HepG2 (cell line): ENCODE data around the gene CFI. TPM values are rescaled to one million over a fixed set of nuclear protein-coding genes. Genes with fewer than 3 reads are reported as not detected.

Experiments used
- ATAC-seq: fragments of 200-7000 bp; cut with Tn5 transposase; 3 replicates; pipeline ENCODE4 v1.9.1; 2020; ENCODE audit warnings: mild to moderate bottlenecking, moderate library complexity
- BruUV-seq: library from RNA; stranded (reverse); fragments of 400-500 nt; replicated peaks from 2 replicates; lab custom pipeline; 2021; lab: Mats Ljungman, UMichigan
- CTCF ChIA-PET: fragments of 300-600 bp; formaldehyde crosslinking; extraction: SDS; loops from one replicate; lab custom pipeline; 2021; ENCODE audit warnings: low total read pairs, inconsistent platforms, low intra/inter-chr PET ratio; lab: Yijun Ruan, JAX
- POLR2A ChIA-PET: fragments of 350-600 bp; sonication (Branson Sonifier 250); formaldehyde crosslinking; loops from one replicate; lab custom pipeline; 2020; ENCODE audit warnings: antibody characterized with exemption, inconsistent platforms; lab: Yijun Ruan, JAX
- DNase-seq: peaks from one replicate; pipeline ENCODE4 v3.0.0-alpha.2; 2015; ENCODE audit warnings: low spot score
- FAIRE-seq: peaks from 3 replicates; lab custom pipeline; 2011; peaks lifted over from hg19 to GRCh38; lab: Jason Lieb, UNC
- H2AFZ ChIP-seq: one replicate; pipeline ENCODE4 v1.6.1; 2011; ENCODE audit warnings: low read length, inconsistent platforms
- H3K27ac ChIP-seq: fragments of 300-600 bp; 3 replicates; pipeline ENCODE4 v1.8.0; 2011; ENCODE audit warnings: mixed run types, mild to moderate bottlenecking, mixed read lengths, low read length, inconsistent platforms; ENCODE audit not compliant: insufficient read depth; ENCODE audit errors: extremely low read length
- H3K27me3 ChIP-seq, 2 experiments: fragments of 200-600 bp in 1 of 2; 2 replicates in 1 of 2; 3 replicates in 1 of 2; pipeline versions ENCODE4 v1.6.0 to v1.8.0; 2011; ENCODE audit warnings: low read length in 2 of 2, mild to moderate bottlenecking in 2 of 2, moderate library complexity in 2 of 2, inconsistent platforms in 1 of 2; ENCODE audit not compliant: insufficient read depth in 2 of 2, control insufficient read depth in 1 of 2
- H3K36me3 ChIP-seq, 2 experiments: fragments of 200-600 bp in 1 of 2; replicated peaks in 1 of 2; 2 replicates in 1 of 2; 3 replicates in 1 of 2; pipeline versions ENCODE4 v1.5.1 to v1.8.0; 2011; ENCODE audit warnings: low read length in 2 of 2, inconsistent platforms in 1 of 2; ENCODE audit not compliant: insufficient read depth in 2 of 2, control insufficient read depth in 1 of 2
- H3K4me1 ChIP-seq: 2 replicates; pipeline ENCODE4 v1.5.1; 2012; ENCODE audit warnings: low read length, inconsistent platforms; ENCODE audit not compliant: insufficient read depth
- H3K4me2 ChIP-seq: 2 replicates; pipeline ENCODE4 v1.6.0; 2011; ENCODE audit warnings: low read depth, low read length, inconsistent platforms
- H3K4me3 ChIP-seq, 3 experiments: fragments of 200-600 bp in 1 of 3; sonication (generic), shearing (Covaris generic) in 1 of 3; replicated peaks in 1 of 3; 2 replicates each; pipeline ENCODE4 v1.5.1; 2011 to 2016; ENCODE audit warnings: low read length in 3 of 3, inconsistent platforms in 2 of 3, low read depth in 2 of 3, mild to moderate bottlenecking in 2 of 3, control low read depth in 1 of 3, mixed read lengths in 1 of 3; ENCODE audit not compliant: insufficient read depth in 1 of 3
- H3K79me2 ChIP-seq: one replicate; pipeline ENCODE4 v1.6.1; 2011; ENCODE audit warnings: low read length, inconsistent platforms; ENCODE audit not compliant: insufficient read depth
- H3K9ac ChIP-seq: 2 replicates; pipeline ENCODE4 v1.6.0; 2011; ENCODE audit warnings: mild to moderate bottlenecking, low read depth, low read length, inconsistent platforms; ENCODE audit not compliant: insufficient read depth
- H3K9me3 ChIP-seq: 2 replicates; pipeline ENCODE4 v1.5.1; 2012; ENCODE audit warnings: mild to moderate bottlenecking, low read length
- H4K20me1 ChIP-seq: 2 replicates; pipeline ENCODE4 v1.6.0; 2011; ENCODE audit warnings: inconsistent platforms, mild to moderate bottlenecking, low read length, moderate library complexity; ENCODE audit not compliant: insufficient read depth
- AKAP8 ChIP-seq: sonication (generic); formaldehyde crosslinking; IDR thresholded peaks from 2 replicates; pipeline ENCODE4 v1.5.1; 2020; ENCODE audit warnings: mild to moderate bottlenecking, missing genetic modification reagents
- CHD4 ChIP-seq: fragments of 200-600 bp; sonication (generic); IDR thresholded peaks from 2 replicates; pipeline ENCODE4 v1.7.0; 2017; ENCODE audit warnings: mild to moderate bottlenecking, low read length, borderline replicate concordance
- MAFF ChIP-seq: IDR thresholded peaks from 2 replicates; pipeline ENCODE4 v1.6.1; 2011; ENCODE audit warnings: low read depth, low read length, improper control_type of control experiment
- MAFK ChIP-seq, 2 experiments: IDR thresholded peaks in 1 of 2; conservative IDR thresholded peaks in 1 of 2; 2 replicates each; pipeline ENCODE4 v1.6.1; 2011; ENCODE audit warnings: improper control_type of control experiment in 2 of 2, low read length in 2 of 2
- MED8 ChIP-seq: sonication (generic); formaldehyde crosslinking; IDR thresholded peaks from 2 replicates; pipeline ENCODE4 v1.8.1; 2023; ENCODE audit warnings: mild to moderate bottlenecking, missing genetic modification reagents; ENCODE audit not compliant: insufficient replicate concordance
- MEIS1 ChIP-seq: sonication (generic); formaldehyde crosslinking; IDR thresholded peaks from 2 replicates; pipeline ENCODE4 v1.9.0; 2021; ENCODE audit warnings: mild to moderate bottlenecking, missing genetic modification reagents, moderate library complexity, borderline replicate concordance
- MTF1 ChIP-seq: sonication (generic); formaldehyde crosslinking; IDR thresholded peaks from 2 replicates; pipeline ENCODE4 v1.5.0; 2020; ENCODE audit warnings: missing genetic modification reagents
- XRCC5 ChIP-seq: fragments of 200-400 bp; formaldehyde crosslinking; optimal IDR thresholded peaks from 2 replicates; pipeline ENCODE3; 2017; ENCODE audit warnings: mild to moderate bottlenecking, low read length
- ZFP1 ChIP-seq: IDR thresholded peaks from 2 replicates; pipeline ENCODE4 v1.6.1; 2016
- ZNF101 ChIP-seq: sonication (generic); formaldehyde crosslinking; IDR thresholded peaks from 2 replicates; pipeline ENCODE4 v1.4.0; 2020; ENCODE audit warnings: mild to moderate bottlenecking, low read depth, missing genetic modification reagents, borderline replicate concordance
- WGBS: methylation state at CpG from one replicate; pipeline ENCODE4 v1.1.6; 2017; ENCODE audit warnings: low lambda C conversion rate; 5-methylcytosine and 5-hydroxymethylcytosine counted together
- in situ Hi-C: cut with HindIII; loops from 2 replicates; pipeline ENCODE4 v1.10.0; 2017; ENCODE audit warnings: low pct_unique_long_range_greater_than_20kb; ENCODE audit not compliant: extremely low pct_ligation_motif_present
- intact Hi-C: fragments of 100-400 bp; cut with micrococcal nuclease; formaldehyde crosslinking; loops from one replicate; pipeline ENCODE4 v1.10.0; 2022; ENCODE audit not compliant: unreplicated experiment
- polyA plus RNA-seq, 8 experiments: library from polyadenylated mRNA; depleted of rRNA in 3 of 8; stranded (reverse) in 7 of 8; unstranded in 1 of 8; fragments of >200 nt; fragmentation: Illumina TruSeq in 4 of 8; extraction: Trizol in 4 of 8; gene quantifications; 2 replicates each; pipeline versions ENCODE4 v1.2.1 to v1.2.3, GENCODE V29; 2011 to 2016; ENCODE audit warnings: low read depth in 4 of 8, missing spikeins in 1 of 8, mixed read lengths in 1 of 8; ENCODE audit not compliant: insufficient read depth in 1 of 8
- total RNA-seq, 5 experiments: library from RNA; depleted of rRNA; stranded (reverse); fragments of >200 nt; fragmentation: Illumina TruSeq; extraction: Trizol; gene quantifications; 2 replicates each; pipeline ENCODE4 v1.2.3, GENCODE V29; 2016; ENCODE audit warnings: low read depth in 1 of 5
- TF ChIP-seq, protein P1 (sequence below): sonication (generic); formaldehyde crosslinking; IDR thresholded peaks from 2 replicates; pipeline ENCODE4 v1.4.0; 2020; ENCODE audit warnings: missing genetic modification reagents

CFI gene
- total and polyA plus RNA-seq, 2 of the 13 experiments (the other 11 are each of a cell fraction or from before 2014, with no cell fraction given): 284 to 337 TPM

DNA sequence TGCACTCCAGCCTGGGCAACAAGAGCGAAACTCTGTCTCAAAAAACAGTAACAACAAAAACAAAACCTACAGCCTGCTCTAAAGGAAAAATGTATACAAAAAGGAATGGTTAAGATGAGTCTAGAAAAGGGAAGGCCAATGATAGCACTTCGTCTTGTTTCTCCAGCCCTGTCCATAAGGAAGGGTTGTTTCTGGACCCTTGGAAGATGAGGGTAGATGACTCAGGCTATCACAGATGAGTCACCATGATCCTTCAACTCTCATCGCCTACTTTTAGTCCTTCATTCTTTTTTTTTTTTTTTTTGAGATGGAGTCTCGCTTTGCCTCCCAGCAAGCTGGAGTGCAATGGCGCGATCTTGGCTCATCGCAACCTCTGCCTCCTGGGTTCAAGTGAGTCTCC lies 80.8 kb downstream of the CFI start (continued):
- TF ChIP-seq, protein P1, sequence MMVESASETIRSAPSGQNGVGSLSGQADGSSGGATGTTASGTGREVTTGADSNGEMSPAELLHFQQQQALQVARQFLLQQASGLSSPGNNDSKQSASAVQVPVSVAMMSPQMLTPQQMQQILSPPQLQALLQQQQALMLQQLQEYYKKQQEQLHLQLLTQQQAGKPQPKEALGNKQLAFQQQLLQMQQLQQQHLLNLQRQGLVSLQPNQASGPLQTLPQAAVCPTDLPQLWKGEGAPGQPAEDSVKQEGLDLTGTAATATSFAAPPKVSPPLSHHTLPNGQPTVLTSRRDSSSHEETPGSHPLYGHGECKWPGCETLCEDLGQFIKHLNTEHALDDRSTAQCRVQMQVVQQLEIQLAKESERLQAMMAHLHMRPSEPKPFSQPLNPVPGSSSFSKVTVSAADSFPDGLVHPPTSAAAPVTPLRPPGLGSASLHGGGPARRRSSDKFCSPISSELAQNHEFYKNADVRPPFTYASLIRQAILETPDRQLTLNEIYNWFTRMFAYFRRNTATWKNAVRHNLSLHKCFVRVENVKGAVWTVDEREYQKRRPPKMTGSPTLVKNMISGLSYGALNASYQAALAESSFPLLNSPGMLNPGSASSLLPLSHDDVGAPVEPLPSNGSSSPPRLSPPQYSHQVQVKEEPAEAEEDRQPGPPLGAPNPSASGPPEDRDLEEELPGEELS (CRISPR knock-in tag): no peak
- TF ChIP-seq AKAP8 (CRISPR knock-in tag) (no peak), MTF1 (CRISPR knock-in tag) (no peak), MED8 (CRISPR knock-in tag) (no peak), ZFP1 (CRISPR knock-in tag) (no peak), CHD4 (no peak), MEIS1 (CRISPR knock-in tag) (no peak)

- Histone ChIP-seq H3K4me3 (no peak overlapping the region), H3K36me3 (peaks cover 0 to 26% of the 10 kb centered on the region in 2 experiments; a peak in 3 of 5 replicates), H3K4me2 (no peak overlapping the region), H4K20me1 (no peaks in the 10 kb centered on the region), H2AFZ (no peak overlapping the region), H3K9me3 (no peaks in the 10 kb centered on the region), H3K9ac (no peak overlapping the region), H3K4me1 (peaks cover 7% of the 10 kb centered on the region), H3K27me3 (no peaks in the 10 kb centered on the region; a peak in 1 of 5 replicates), H3K27ac (no peak overlapping the region), H3K79me2 (peaks cover 15% of the 10 kb centered on the region)
- 96% methylated on average over 4 of the region's 4 CpGs for WGBS
- peak; percentile 49 to 82; a peak in 3 of 4 replicates for TF ChIP-seq MAFK (conservative IDR thresholded peaks at IDR 0.05 in 1 of 2, IDR thresholded peaks at IDR 0.05 in 1 of 2; ENCODE audit: low read length in 2 of 2)
- TF ChIP-seq ZNF101 (CRISPR knock-in tag): no peak
- peak; percentile 62 for TF ChIP-seq MAFF
- no peak for TF ChIP-seq XRCC5
- no TSS peak for BruUV-seq
- DNase-seq (no peak), FAIRE-seq (no peak), ATAC-seq (no peak)
- in situ Hi-C loops (loop anchor here (5.0 kb wide), 1 partner anchor 57 kb away; no protein-coding TSS in a partner anchor), intact Hi-C loops (loop anchor here (10.0 kb wide), 2 partner anchors 155 to 285 kb away; partner anchors contain the start of genes MCUB and SEC24B)
- ChIA-PET CTCF (no interaction called here), POLR2A (no interaction called here)
Observed at GRCh38 chr4:109719604-109720003, 82.2 kb downstream of the CFI start.
